PFSK-1 (cell line): ENCODE results near the gene MLIP.

ENCODE experiments used
- FOXP2 ChIP-seq: optimal IDR thresholded peaks from 2 replicates; pipeline ENCODE3; 2011; ENCODE audit warnings: borderline replicate concordance, control low read depth, inconsistent platforms; ENCODE audit not compliant: insufficient read depth; ENCODE audit errors: extremely low read length, extremely low read depth
- POLR2AphosphoS5 ChIP-seq: IDR thresholded peaks from 2 replicates; pipeline ENCODE4 v1.6.1; 2012; ENCODE audit warnings: low read depth, mild to moderate bottlenecking, control low read depth, low read length, moderate library complexity
- SIN3A ChIP-seq: IDR thresholded peaks from 2 replicates; pipeline ENCODE4 v1.6.1; 2012; ENCODE audit warnings: mild to moderate bottlenecking, low read length, moderate library complexity, borderline replicate concordance; ENCODE audit not compliant: insufficient read depth
- TAF1 ChIP-seq: IDR thresholded peaks from 2 replicates; pipeline ENCODE4 v1.6.1; 2012; ENCODE audit warnings: low read length, control low read depth, borderline replicate concordance; ENCODE audit not compliant: insufficient read depth
- TF ChIP-seq, protein P1 (sequence below), 2 experiments: IDR thresholded peaks; 2 replicates each; pipeline versions ENCODE4 v1.6.1 to v1.8.0; 2011 to 2012; ENCODE audit warnings: low read depth in 2 of 2, low read length in 2 of 2, control low read depth in 1 of 2, inconsistent platforms in 1 of 2, mild to moderate bottlenecking in 1 of 2, moderate library complexity in 1 of 2; ENCODE audit not compliant: insufficient read depth in 1 of 2

The MLIP gene

DNA sequence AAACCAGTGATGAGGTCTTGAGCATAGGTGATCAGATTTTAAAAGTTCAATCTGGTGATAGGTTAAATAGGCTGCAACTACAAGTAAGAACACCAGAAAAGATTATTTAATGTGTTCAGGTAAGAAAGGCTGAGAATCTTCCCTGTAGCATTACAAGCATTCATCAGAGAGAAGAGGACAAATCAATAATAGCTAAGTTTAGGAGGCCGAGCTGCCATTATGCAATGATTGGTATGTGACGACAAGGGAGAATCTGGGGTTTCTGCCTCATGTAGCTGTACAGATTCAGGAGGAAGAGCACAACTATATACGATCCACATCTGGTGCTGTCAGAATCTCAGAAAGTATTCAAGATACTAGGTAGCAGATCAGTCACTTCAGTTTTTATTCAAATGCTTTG is 21.9 kb downstream of the MLIP start:
- TF ChIP-seq SIN3A (no peak), POLR2AphosphoS5 (no peak), FOXP2 (no peak), TAF1 (no peak)
- TF ChIP-seq, protein P1, sequence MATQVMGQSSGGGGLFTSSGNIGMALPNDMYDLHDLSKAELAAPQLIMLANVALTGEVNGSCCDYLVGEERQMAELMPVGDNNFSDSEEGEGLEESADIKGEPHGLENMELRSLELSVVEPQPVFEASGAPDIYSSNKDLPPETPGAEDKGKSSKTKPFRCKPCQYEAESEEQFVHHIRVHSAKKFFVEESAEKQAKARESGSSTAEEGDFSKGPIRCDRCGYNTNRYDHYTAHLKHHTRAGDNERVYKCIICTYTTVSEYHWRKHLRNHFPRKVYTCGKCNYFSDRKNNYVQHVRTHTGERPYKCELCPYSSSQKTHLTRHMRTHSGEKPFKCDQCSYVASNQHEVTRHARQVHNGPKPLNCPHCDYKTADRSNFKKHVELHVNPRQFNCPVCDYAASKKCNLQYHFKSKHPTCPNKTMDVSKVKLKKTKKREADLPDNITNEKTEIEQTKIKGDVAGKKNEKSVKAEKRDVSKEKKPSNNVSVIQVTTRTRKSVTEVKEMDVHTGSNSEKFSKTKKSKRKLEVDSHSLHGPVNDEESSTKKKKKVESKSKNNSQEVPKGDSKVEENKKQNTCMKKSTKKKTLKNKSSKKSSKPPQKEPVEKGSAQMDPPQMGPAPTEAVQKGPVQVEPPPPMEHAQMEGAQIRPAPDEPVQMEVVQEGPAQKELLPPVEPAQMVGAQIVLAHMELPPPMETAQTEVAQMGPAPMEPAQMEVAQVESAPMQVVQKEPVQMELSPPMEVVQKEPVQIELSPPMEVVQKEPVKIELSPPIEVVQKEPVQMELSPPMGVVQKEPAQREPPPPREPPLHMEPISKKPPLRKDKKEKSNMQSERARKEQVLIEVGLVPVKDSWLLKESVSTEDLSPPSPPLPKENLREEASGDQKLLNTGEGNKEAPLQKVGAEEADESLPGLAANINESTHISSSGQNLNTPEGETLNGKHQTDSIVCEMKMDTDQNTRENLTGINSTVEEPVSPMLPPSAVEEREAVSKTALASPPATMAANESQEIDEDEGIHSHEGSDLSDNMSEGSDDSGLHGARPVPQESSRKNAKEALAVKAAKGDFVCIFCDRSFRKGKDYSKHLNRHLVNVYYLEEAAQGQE (IDR thresholded peaks at IDR 0.05; ENCODE audit: insufficient read depth in 1 of 2, low read depth in 2 of 2, low read length in 2 of 2), result no peak

DNA sequence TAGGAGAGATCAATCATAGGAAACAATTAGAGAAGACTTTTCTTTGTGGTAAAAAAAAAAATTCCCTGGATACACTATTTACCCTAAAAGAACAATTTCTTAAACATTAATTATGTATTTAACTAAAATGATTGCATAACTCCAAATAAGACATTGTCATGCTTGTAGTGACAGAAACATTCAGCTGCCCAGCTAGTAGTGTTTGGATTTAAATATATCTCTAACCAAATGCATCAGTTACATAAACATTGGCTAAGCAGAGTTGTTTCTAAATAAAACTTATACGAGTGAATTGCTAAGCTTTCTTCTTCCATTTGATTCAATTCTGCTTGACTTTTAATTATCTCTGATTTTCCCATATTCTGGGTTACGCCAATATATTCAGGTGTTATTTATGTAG is 23.7 kb downstream of the MLIP start:
- TF ChIP-seq SIN3A (no peak), TAF1 (no peak), FOXP2 (no peak), POLR2AphosphoS5 (no peak)
- TF ChIP-seq, protein P1 (IDR thresholded peaks at IDR 0.05; ENCODE audit: insufficient read depth in 1 of 2, low read depth in 2 of 2, low read length in 2 of 2), result no peak

DNA sequence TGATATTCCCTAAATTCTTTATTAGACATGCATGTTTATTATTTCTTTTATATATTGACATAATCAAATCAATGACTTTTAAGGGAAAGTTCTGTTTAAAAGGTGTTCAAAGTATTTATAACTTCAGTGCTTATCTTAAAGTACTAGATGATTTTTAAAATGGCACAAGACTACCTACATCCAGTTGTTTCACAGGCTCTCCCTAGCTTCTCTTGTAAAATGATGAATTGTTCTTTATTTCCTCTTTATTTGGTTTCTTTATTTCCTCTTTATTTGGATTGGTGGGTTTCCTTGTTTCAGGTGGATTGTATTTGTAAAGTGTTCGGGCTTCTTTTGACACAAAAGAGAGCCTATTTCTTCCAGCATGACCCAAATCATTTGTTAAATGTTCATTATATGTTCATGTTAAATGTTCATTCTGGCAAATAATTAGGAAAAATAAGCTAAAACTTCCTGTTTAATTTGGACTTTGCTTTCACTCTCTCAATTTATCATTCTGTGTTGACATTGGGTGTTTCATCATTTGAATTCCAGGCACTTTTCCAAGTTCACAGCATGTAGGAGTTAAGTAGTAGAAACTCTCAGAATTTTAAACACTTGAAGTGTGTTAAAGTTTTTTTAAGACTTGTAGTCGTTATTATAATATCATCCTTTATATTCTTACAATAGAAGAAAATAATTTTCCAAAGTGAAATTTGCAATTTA is 24.6 kb downstream of the MLIP start:
- no peak for TF ChIP-seq TAF1
- TF ChIP-seq SIN3A, result no peak
- TF ChIP-seq, protein P1 (IDR thresholded peaks at IDR 0.05; ENCODE audit: insufficient read depth in 1 of 2, low read depth in 2 of 2, low read length in 2 of 2), result no peak
- TF ChIP-seq FOXP2, result no peak
- TF ChIP-seq POLR2AphosphoS5, result no peak

DNA sequence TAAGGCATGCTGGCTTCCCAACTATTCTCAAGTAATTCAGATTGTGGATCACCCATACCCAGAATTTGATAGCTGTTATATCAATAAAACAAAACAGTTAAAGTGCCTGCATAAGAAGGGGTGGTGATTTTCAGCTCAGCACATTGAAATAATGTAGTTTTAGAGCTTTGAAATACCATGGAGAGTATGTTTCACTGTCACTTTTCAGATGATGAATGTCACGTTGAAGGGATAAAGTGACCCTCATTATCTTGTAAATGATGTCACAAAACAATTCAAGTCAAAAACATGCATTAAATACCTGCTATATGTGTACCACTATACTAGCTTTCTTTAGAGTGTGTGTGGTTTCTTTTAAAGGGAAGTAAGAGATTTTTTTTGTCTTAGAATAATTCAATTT is 27.6 kb downstream of the MLIP start:
- no peak for TF ChIP-seq FOXP2
- no peak for TF ChIP-seq POLR2AphosphoS5
- TF ChIP-seq SIN3A, result no peak
- TF ChIP-seq, protein P1 (IDR thresholded peaks at IDR 0.05; ENCODE audit: insufficient read depth in 1 of 2, low read depth in 2 of 2, low read length in 2 of 2), result no peak
- no peak for TF ChIP-seq TAF1
